IMR-90 (cell line): ENCODE results near the gene HMG20A. TPM values are rescaled to one million over a fixed set of nuclear protein-coding genes. Genes with fewer than 3 reads are reported as not detected.
A peak's percentile ranks its signal among the peaks of the same experiment; 100 is the strongest.

ENCODE experiments used
- ATAC-seq: fragments of 200-7000 bp; cut with Tn5 transposase; 2 replicates; pipeline ENCODE4 v1.9.1; 2020; ENCODE audit warnings: low read depth, mild to moderate bottlenecking, moderate library complexity
- BruUV-seq: library from RNA; stranded (reverse); fragments of 400-500 nt; replicated peaks from 2 replicates; lab custom pipeline; 2021; lab: Mats Ljungman, UMichigan
- CTCF ChIA-PET: fragments of 300-600 bp; formaldehyde crosslinking; extraction: SDS; loops from one replicate; lab custom pipeline; 2021; ENCODE audit warnings: antibody characterized with exemption; lab: Yijun Ruan, JAX
- POLR2A ChIA-PET: fragments of 300-600 bp; sonication (Branson Sonifier 250); formaldehyde crosslinking; loops from one replicate; lab custom pipeline; 2022; ENCODE audit warnings: antibody characterized with exemption; ENCODE audit not compliant: unreplicated experiment; lab: Charles Lee
- DNase-seq: peaks from one replicate; pipeline ENCODE4 v3.0.0; 2013
- H2AFZ ChIP-seq: replicated peaks from 2 replicates; pipeline ENCODE3; 2013; ENCODE audit warnings: low read length, mild to moderate bottlenecking; ENCODE audit not compliant: poor library complexity
- H2AK5ac ChIP-seq: 2 replicates; pipeline ENCODE4 v1.6.1; 2013; ENCODE audit warnings: low read depth, low read length, inconsistent platforms
- H2AK9ac ChIP-seq: replicated peaks from 2 replicates; pipeline ENCODE3; 2013; ENCODE audit warnings: mild to moderate bottlenecking, low read depth, low read length, moderate library complexity; ENCODE audit not compliant: poor library complexity
- H2BK120ac ChIP-seq: 2 replicates; pipeline ENCODE4 v1.6.1; 2013; ENCODE audit warnings: low read depth, low read length, inconsistent platforms
- H2BK15ac ChIP-seq: 3 replicates; pipeline ENCODE4 v1.6.1; 2013; ENCODE audit warnings: low read depth, low read length, inconsistent platforms
- H2BK20ac ChIP-seq: 2 replicates; pipeline ENCODE4 v1.6.1; 2013; ENCODE audit warnings: low read depth, mild to moderate bottlenecking, inconsistent platforms, low read length, moderate library complexity
- H2BK5ac ChIP-seq: 2 replicates; pipeline ENCODE4 v1.6.1; 2013; ENCODE audit warnings: mild to moderate bottlenecking, low read depth, low read length, inconsistent platforms; ENCODE audit not compliant: poor library complexity, severe bottlenecking
- H3K14ac ChIP-seq: replicated peaks from 2 replicates; pipeline ENCODE4 v1.6.1; 2013; ENCODE audit warnings: low read depth, low read length, inconsistent platforms
- H3K18ac ChIP-seq: 2 replicates; pipeline ENCODE4 v1.6.1; 2013; ENCODE audit warnings: low read depth, low read length, control low read depth
- H3K23ac ChIP-seq: 2 replicates; pipeline ENCODE4 v1.6.1; 2013; ENCODE audit warnings: low read depth, low read length, inconsistent platforms
- H3K27ac ChIP-seq: 2 replicates; pipeline ENCODE4 v1.5.1; 2013; ENCODE audit warnings: mild to moderate bottlenecking, control low read depth, low read length; ENCODE audit not compliant: insufficient read depth
- H3K27me3 ChIP-seq: 2 replicates; pipeline ENCODE4 v1.6.1; 2013; ENCODE audit warnings: low read length; ENCODE audit not compliant: control insufficient read depth, insufficient read depth
- H3K36me3 ChIP-seq: 2 replicates; pipeline ENCODE4 v1.6.1; 2013; ENCODE audit warnings: low read length, mixed read lengths; ENCODE audit not compliant: control insufficient read depth, insufficient read depth
- H3K4ac ChIP-seq: 2 replicates; pipeline ENCODE4 v1.6.1; 2013; ENCODE audit warnings: low read depth, low read length, inconsistent platforms
- H3K4me1 ChIP-seq: 2 replicates; pipeline ENCODE4 v1.6.1; 2013; ENCODE audit warnings: low read length, mixed read lengths; ENCODE audit not compliant: control insufficient read depth, insufficient read depth
- H3K4me2 ChIP-seq: 2 replicates; pipeline ENCODE4 v1.6.1; 2013; ENCODE audit warnings: low read depth, mild to moderate bottlenecking, control low read depth, low read length, moderate library complexity
- H3K4me3 ChIP-seq: 2 replicates; pipeline ENCODE4 v1.5.1; 2013; ENCODE audit warnings: low read depth, mild to moderate bottlenecking, control low read depth, low read length, moderate library complexity; ENCODE audit not compliant: insufficient read depth
- H3K56ac ChIP-seq: 2 replicates; pipeline ENCODE4 v1.6.1; 2013; ENCODE audit warnings: low read length, inconsistent platforms; ENCODE audit not compliant: insufficient read depth; ENCODE audit errors: extremely low read depth
- H3K79me1 ChIP-seq, 2 experiments: 2 replicates each; pipeline ENCODE4 v1.6.1; 2013; ENCODE audit warnings: low read length in 2 of 2, inconsistent platforms in 1 of 2, low read depth in 1 of 2
- H3K9ac ChIP-seq: 2 replicates; pipeline ENCODE4 v1.6.1; 2013; ENCODE audit warnings: low read depth, low read length, control low read depth
- H3K9me1 ChIP-seq: 2 replicates; pipeline ENCODE4 v1.6.1; 2013; ENCODE audit warnings: low read length, inconsistent platforms; ENCODE audit not compliant: insufficient read depth
- H3K9me3 ChIP-seq: 2 replicates; pipeline ENCODE4 v1.6.1; 2013; ENCODE audit warnings: low read length; ENCODE audit not compliant: control insufficient read depth, insufficient read depth
- H4K20me1 ChIP-seq: 2 replicates; pipeline ENCODE4 v1.6.1; 2013; ENCODE audit warnings: low read length, inconsistent platforms; ENCODE audit not compliant: insufficient read depth
- H4K5ac ChIP-seq: 2 replicates; pipeline ENCODE4 v1.6.1; 2013; ENCODE audit warnings: mild to moderate bottlenecking, low read depth, low read length, control low read depth
- H4K8ac ChIP-seq, 2 experiments: 2 replicates each; pipeline ENCODE4 v1.6.1; 2013; ENCODE audit warnings: low read depth in 2 of 2, low read length in 2 of 2, control low read depth in 1 of 2, inconsistent platforms in 1 of 2
- H4K91ac ChIP-seq: 2 replicates; pipeline ENCODE4 v1.6.1; 2013; ENCODE audit warnings: low read depth, low read length, inconsistent platforms; ENCODE audit not compliant: insufficient read depth
- BHLHE40 ChIP-seq: fragments of 150-350 bp; IDR thresholded peaks from 2 replicates; pipeline ENCODE4 v1.6.1; 2016; ENCODE audit warnings: mild to moderate bottlenecking, low read depth, low read length
- CEBPB ChIP-seq: IDR thresholded peaks from 2 replicates; pipeline ENCODE4 v1.6.1; 2012; ENCODE audit warnings: low read depth, low read length, improper control_type of control experiment
- CHD1 ChIP-seq: IDR thresholded peaks from 2 replicates; pipeline ENCODE4 v1.6.1; 2012; ENCODE audit warnings: low read depth, low read length, improper control_type of control experiment
- FOS ChIP-seq: fragments of 150-350 bp; IDR thresholded peaks from 2 replicates; pipeline ENCODE4 v1.6.1; 2016; ENCODE audit warnings: low read depth, low read length
- MAFK ChIP-seq: IDR thresholded peaks from 2 replicates; pipeline ENCODE4 v1.6.1; 2012; ENCODE audit warnings: low read depth, low read length, improper control_type of control experiment
- MAZ ChIP-seq: IDR thresholded peaks from 2 replicates; pipeline ENCODE4 v1.6.1; 2012; ENCODE audit warnings: low read depth, mild to moderate bottlenecking, low read length, improper control_type of control experiment, moderate library complexity, borderline replicate concordance
- MXI1 ChIP-seq: IDR thresholded peaks from 2 replicates; pipeline ENCODE4 v1.6.1; 2012; ENCODE audit warnings: low read depth, mild to moderate bottlenecking, low read length, moderate library complexity, borderline replicate concordance
- NFE2L2 ChIP-seq: fragments of 150-350 bp; IDR thresholded peaks from 2 replicates; pipeline ENCODE4 v1.6.1; 2016; ENCODE audit warnings: low read depth, mild to moderate bottlenecking, low read length
- POLR2A ChIP-seq: IDR thresholded peaks from 2 replicates; pipeline ENCODE4 v1.6.1; 2012; ENCODE audit warnings: mild to moderate bottlenecking, low read depth, low read length
- RAD21 ChIP-seq: IDR thresholded peaks from 2 replicates; pipeline ENCODE4 v1.6.1; 2012; ENCODE audit warnings: low read length, improper control_type of control experiment
- RCOR1 ChIP-seq: IDR thresholded peaks from 2 replicates; pipeline ENCODE4 v1.6.1; 2012; ENCODE audit warnings: mild to moderate bottlenecking, low read length, improper control_type of control experiment; ENCODE audit not compliant: insufficient replicate concordance
- RFX5 ChIP-seq: IDR thresholded peaks from 2 replicates; pipeline ENCODE4 v1.8.0; 2012; ENCODE audit warnings: low read depth, mild to moderate bottlenecking, low read length, moderate library complexity
- SMC3 ChIP-seq: fragments of 150-350 bp; IDR thresholded peaks from 2 replicates; pipeline ENCODE4 v1.6.1; 2016; ENCODE audit warnings: low read depth, mild to moderate bottlenecking, antibody characterized with exemption, low read length, moderate library complexity
- WGBS, 2 experiments: methylation state at CpG; one replicate each; pipeline versions ENCODE4 v1.1.5 to v1.1.7; 2013; ENCODE audit warnings: missing lambda C conversion rate in 2 of 2; ENCODE audit not compliant: insufficient read length in 1 of 2; ENCODE audit errors: extremely low coverage in 2 of 2; 5-methylcytosine and 5-hydroxymethylcytosine counted together
- dilution Hi-C: fragments of 300-500 bp; cut with HindIII; formaldehyde crosslinking; loops from one replicate; pipeline ENCODE4 v1.14.3; 2018; ENCODE audit warnings: low sequenced_read_pairs; ENCODE audit not compliant: unreplicated experiment
- in situ Hi-C: fragments of 300-500 bp; cut with MboI; formaldehyde crosslinking; loops from 3 replicates; pipeline ENCODE4 v1.14.3; 2019; ENCODE audit warnings: low sequenced_read_pairs, inconsistent platforms, mixed read lengths
- intact Hi-C: fragments of 100-400 bp; cut with micrococcal nuclease; formaldehyde crosslinking; loops from 2 replicates; pipeline ENCODE4 v1.10.0; 2022
- polyA plus RNA-seq, 3 experiments: library from polyadenylated mRNA; depleted of rRNA; stranded (reverse); fragments of >200 nt; gene quantifications; 2 replicates each; pipeline ENCODE4 v1.2.3, GENCODE V29; 2012; ENCODE audit warnings: low replicate concordance in 1 of 3
- total RNA-seq: library from RNA; depleted of rRNA; stranded (reverse); fragments of >200 nt; gene quantifications from 2 replicates; pipeline ENCODE4 v1.2.3, GENCODE V29; 2012
- TF ChIP-seq, protein P1 (sequence below): fragments of 150-350 bp; IDR thresholded peaks from 2 replicates; pipeline ENCODE4 v1.6.1; 2017; ENCODE audit warnings: mild to moderate bottlenecking, antibody characterized with exemption, low read length, low read depth
- TF ChIP-seq, protein P2 (sequence below): conservative IDR thresholded peaks from 2 replicates; pipeline ENCODE4 v1.5.1; 2012; ENCODE audit warnings: mild to moderate bottlenecking, low read depth, low read length, improper control_type of control experiment
- TF ChIP-seq, protein P3 (sequence below): fragments of 150-350 bp; IDR thresholded peaks from 2 replicates; pipeline ENCODE4 v1.6.1; 2016; ENCODE audit warnings: low read depth, mild to moderate bottlenecking, low read length, moderate library complexity, borderline replicate concordance

Gene HMG20A
- total and polyA plus RNA-seq, 2 of the 4 experiments (the other 2 are of a cell fraction): 22.3 to 25.3 TPM

DNA sequence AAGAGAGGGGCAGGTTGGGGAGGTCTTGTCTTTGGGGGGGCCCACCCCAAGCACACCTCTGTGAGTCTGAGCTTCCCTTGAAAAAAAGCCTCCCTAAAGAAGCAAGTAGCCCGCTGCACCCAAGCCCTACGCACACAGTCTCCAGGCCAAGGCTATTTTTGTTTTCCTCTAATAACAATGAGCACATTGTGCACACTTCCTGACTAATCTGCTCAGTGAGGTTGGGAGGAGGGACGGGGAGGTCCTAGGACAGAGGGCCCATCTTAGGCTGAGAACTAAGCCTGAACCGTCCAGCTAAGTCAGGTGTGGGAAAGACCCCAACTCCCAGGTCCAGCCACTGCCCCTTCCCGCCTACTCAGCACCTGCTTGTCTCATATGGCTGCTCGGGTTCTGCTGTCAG lies 87.2 kb downstream of the HMG20A start:
- Histone ChIP-seq H3K14ac (no peak overlapping the region), H2BK20ac (no peak overlapping the region), H2AFZ (peak overlapping the region; percentile 44), H2BK5ac (no peak overlapping the region), H3K79me1 (no peaks in the 10 kb centered on the region), H2BK120ac (no peak overlapping the region), H4K91ac (no peak overlapping the region), H4K8ac (peak overlapping the region in 1 of 2 experiments; percentile 1; a peak in 1 of 4 replicates), H2AK5ac (peak overlapping the region; percentile 4; the same call in 1 of the 2 replicates), H3K27ac (no peak overlapping the region), H3K9me1 (peaks cover 7% of the 10 kb centered on the region), H2AK9ac (peak overlapping the region; percentile 53), H3K4me3 (no peak overlapping the region), H3K18ac (no peak overlapping the region), H2BK15ac (no peak overlapping the region), H3K4ac (0 out of 2 replicates have a peak overlapping the region, but pooled peaks have one; percentile 14), H3K36me3 (no peaks in the 10 kb centered on the region), H3K4me1 (peaks cover 13% of the 10 kb centered on the region), H3K9ac (no peak overlapping the region), H3K23ac (no peak overlapping the region), H3K27me3 (no peaks in the 10 kb centered on the region), H3K9me3 (no peaks in the 10 kb centered on the region), H4K20me1 (no peaks in the 10 kb centered on the region), H4K5ac (no peak overlapping the region), H3K4me2 (no peak overlapping the region), H3K56ac (no peak overlapping the region)
- ATAC-seq (peak; percentile 63; the same call in 1 of the 2 replicates), DNase-seq (peak; percentile 59)
- TF ChIP-seq CEBPB (no peak), BHLHE40 (no peak), MAFK (no peak), CHD1 (no peak), RCOR1 (no peak), RAD21 (no peak), RFX5 (no peak), NFE2L2 (no peak), MAZ (no peak), FOS (no peak), MXI1 (no peak), POLR2A (no peak), SMC3 (no peak)
- TF ChIP-seq, protein P1, sequence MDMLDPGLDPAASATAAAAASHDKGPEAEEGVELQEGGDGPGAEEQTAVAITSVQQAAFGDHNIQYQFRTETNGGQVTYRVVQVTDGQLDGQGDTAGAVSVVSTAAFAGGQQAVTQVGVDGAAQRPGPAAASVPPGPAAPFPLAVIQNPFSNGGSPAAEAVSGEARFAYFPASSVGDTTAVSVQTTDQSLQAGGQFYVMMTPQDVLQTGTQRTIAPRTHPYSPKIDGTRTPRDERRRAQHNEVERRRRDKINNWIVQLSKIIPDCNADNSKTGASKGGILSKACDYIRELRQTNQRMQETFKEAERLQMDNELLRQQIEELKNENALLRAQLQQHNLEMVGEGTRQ: no peak
- TF ChIP-seq, protein P2, sequence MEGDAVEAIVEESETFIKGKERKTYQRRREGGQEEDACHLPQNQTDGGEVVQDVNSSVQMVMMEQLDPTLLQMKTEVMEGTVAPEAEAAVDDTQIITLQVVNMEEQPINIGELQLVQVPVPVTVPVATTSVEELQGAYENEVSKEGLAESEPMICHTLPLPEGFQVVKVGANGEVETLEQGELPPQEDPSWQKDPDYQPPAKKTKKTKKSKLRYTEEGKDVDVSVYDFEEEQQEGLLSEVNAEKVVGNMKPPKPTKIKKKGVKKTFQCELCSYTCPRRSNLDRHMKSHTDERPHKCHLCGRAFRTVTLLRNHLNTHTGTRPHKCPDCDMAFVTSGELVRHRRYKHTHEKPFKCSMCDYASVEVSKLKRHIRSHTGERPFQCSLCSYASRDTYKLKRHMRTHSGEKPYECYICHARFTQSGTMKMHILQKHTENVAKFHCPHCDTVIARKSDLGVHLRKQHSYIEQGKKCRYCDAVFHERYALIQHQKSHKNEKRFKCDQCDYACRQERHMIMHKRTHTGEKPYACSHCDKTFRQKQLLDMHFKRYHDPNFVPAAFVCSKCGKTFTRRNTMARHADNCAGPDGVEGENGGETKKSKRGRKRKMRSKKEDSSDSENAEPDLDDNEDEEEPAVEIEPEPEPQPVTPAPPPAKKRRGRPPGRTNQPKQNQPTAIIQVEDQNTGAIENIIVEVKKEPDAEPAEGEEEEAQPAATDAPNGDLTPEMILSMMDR: no peak
- TF ChIP-seq, protein P3, sequence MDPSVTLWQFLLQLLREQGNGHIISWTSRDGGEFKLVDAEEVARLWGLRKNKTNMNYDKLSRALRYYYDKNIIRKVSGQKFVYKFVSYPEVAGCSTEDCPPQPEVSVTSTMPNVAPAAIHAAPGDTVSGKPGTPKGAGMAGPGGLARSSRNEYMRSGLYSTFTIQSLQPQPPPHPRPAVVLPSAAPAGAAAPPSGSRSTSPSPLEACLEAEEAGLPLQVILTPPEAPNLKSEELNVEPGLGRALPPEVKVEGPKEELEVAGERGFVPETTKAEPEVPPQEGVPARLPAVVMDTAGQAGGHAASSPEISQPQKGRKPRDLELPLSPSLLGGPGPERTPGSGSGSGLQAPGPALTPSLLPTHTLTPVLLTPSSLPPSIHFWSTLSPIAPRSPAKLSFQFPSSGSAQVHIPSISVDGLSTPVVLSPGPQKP: no peak
- WGBS, 2 experiments: 80% methylated on average over 1 of the region's 6 CpGs; no CpG with 5 or more reads in 1 of the 2 experiments
- CTCF ChIA-PET: interaction anchor here (1.6 kb wide), 1 partner anchor 11 kb away, joined by 4 read pairs; no protein-coding TSS in a partner anchor
- in situ Hi-C loops (no loop called here), dilution Hi-C loops (no loop called here), intact Hi-C loops (no loop called here)
- POLR2A ChIA-PET: no interaction called here
- no TSS peak for BruUV-seq
